Activated CD8-positive, alpha-beta T cell treated with anti-CD3 and anti-CD28 coated beads, Interleukin-2, amount 10 ng/mL, durations not matched to agents 7 days and 5 days (primary cell): ENCODE measurements around the gene SBK1. TPM values are rescaled to one million over a fixed set of nuclear protein-coding genes. Genes with fewer than 3 reads are reported as not detected.
"Not testable (repeated sequence)": the region's sequence is repeated elsewhere in the genome, so short reads cannot be mapped to it uniquely, and the experiment has no call there.

ENCODE experiments used
- ATAC-seq: fragments of 150-1000 bp; cut with Tn5 transposase; one replicate; pipeline ENCODE4 v1.10.0; 2021; ENCODE audit warnings: moderate library complexity
- CTCF ChIA-PET: fragments of 350-600 bp; sonication (Branson Sonifier 250); formaldehyde crosslinking; loops from one replicate; lab custom pipeline; 2021; ENCODE audit warnings: antibody characterized with exemption; lab: Charles Lee
- POLR2A ChIA-PET: fragments of 350-600 bp; sonication (Branson Sonifier 250); formaldehyde crosslinking; loops from one replicate; lab custom pipeline; 2021; ENCODE audit warnings: antibody characterized with exemption; lab: Charles Lee
- DNase-seq: peaks from one replicate; pipeline ENCODE4 v3.0.0-alpha.2; 2020
- H3K27ac Mint-ChIP-seq: one replicate; pipeline ENCODE4 v1.8.0; 2021; ENCODE audit warnings: mild to moderate bottlenecking, mixed read lengths
- H3K27me3 Mint-ChIP-seq: one replicate; pipeline ENCODE4 v1.8.0; 2021; ENCODE audit warnings: low read depth, mixed read lengths
- H3K36me3 Mint-ChIP-seq: one replicate; pipeline ENCODE4 v1.8.0; 2021; ENCODE audit warnings: low read depth, mixed read lengths
- H3K4me1 Mint-ChIP-seq: one replicate; pipeline ENCODE4 v1.8.0; 2021; ENCODE audit warnings: low read depth, mixed read lengths
- H3K4me3 Mint-ChIP-seq: one replicate; pipeline ENCODE4 v1.8.0; 2021; ENCODE audit warnings: mild to moderate bottlenecking, mixed read lengths
- H3K9me3 Mint-ChIP-seq: one replicate; pipeline ENCODE4 v1.8.0; 2022; ENCODE audit warnings: mixed read lengths; ENCODE audit not compliant: insufficient read depth
- total RNA-seq, 2 experiments: library from RNA; stranded (reverse); gene quantifications; one replicate each; pipeline ENCODE4 v1.2.3, GENCODE V29; 2021

The SBK1 gene
- total RNA-seq, 2 experiments from 2014 or later: 10.0 to 10.7 TPM

- H3K27ac Mint-ChIP-seq, POLR2A ChIA-PET, ATAC-seq: not testable (repeated sequence)
Measured at GRCh38 chr16:28338230-28338629, 45.9 kb downstream of the SBK1 start.

GRCh38 chr16:28362600-28362999 is 70.3 kb downstream of the SBK1 start:
- H3K9me3 Mint-ChIP-seq, ATAC-seq, H3K36me3 Mint-ChIP-seq, H3K27me3 Mint-ChIP-seq, CTCF ChIA-PET, H3K4me1 Mint-ChIP-seq, DNase-seq, H3K4me3 Mint-ChIP-seq, H3K27ac Mint-ChIP-seq, POLR2A ChIA-PET: not testable (repeated sequence)

More at GRCh38 chr16:28338230-28338629, 45.9 kb downstream of the SBK1 start:
- H3K36me3 Mint-ChIP-seq, H3K9me3 Mint-ChIP-seq, H3K4me1 Mint-ChIP-seq, H3K4me3 Mint-ChIP-seq, H3K27me3 Mint-ChIP-seq, CTCF ChIA-PET, DNase-seq: not testable (repeated sequence)

GRCh38 chr16:28363408-28363807 is 71.1 kb downstream of the SBK1 start, which contains the start of gene NPIPB6:
NPIPB6 (minus strand) TSS chr16:28363508; CDS start chr16:28362822, 686 bp downstream.
- POLR2A ChIA-PET, ATAC-seq, H3K4me1 Mint-ChIP-seq, H3K4me3 Mint-ChIP-seq, CTCF ChIA-PET, DNase-seq, H3K27me3 Mint-ChIP-seq, H3K9me3 Mint-ChIP-seq, H3K27ac Mint-ChIP-seq, H3K36me3 Mint-ChIP-seq: not testable (repeated sequence)

- H3K27me3 Mint-ChIP-seq, DNase-seq, CTCF ChIA-PET, H3K4me3 Mint-ChIP-seq, H3K36me3 Mint-ChIP-seq, H3K27ac Mint-ChIP-seq, H3K4me1 Mint-ChIP-seq, H3K9me3 Mint-ChIP-seq, POLR2A ChIA-PET: not testable (repeated sequence)
- peak; percentile 99 for ATAC-seq
Measured at GRCh38 chr16:28364268-28365173, 72.2 kb downstream of the SBK1 start.

GRCh38 chr16:28367926-28368325 is 75.6 kb downstream of the SBK1 start:
- H3K4me1 Mint-ChIP-seq, ATAC-seq, H3K9me3 Mint-ChIP-seq, CTCF ChIA-PET, H3K4me3 Mint-ChIP-seq, H3K36me3 Mint-ChIP-seq, H3K27me3 Mint-ChIP-seq, H3K27ac Mint-ChIP-seq, POLR2A ChIA-PET, DNase-seq: not testable (repeated sequence)

Other genes starting within 250 kb of the SBK1 start
- gene GSG1L, start 228.8 kb upstream of the SBK1 start, total RNA-seq: under 1 TPM; 0.08 to 0.39 TPM
- 100 to 1,000 TPM; 206 to 209 TPM for gene XPO6, start 80.6 kb upstream of the SBK1 start, total RNA-seq
- gene NPIPB6, start 71.0 kb downstream of the SBK1 start, total RNA-seq: 1 to 10 TPM in 1 of 2 experiments, under 1 TPM in 1; 0.99 to 1.8 TPM
- gene EIF3CL, start 111.3 kb downstream of the SBK1 start, total RNA-seq: 10 to 100 TPM; 58.8 to 62.8 TPM
- not detected for gene NPIPB7, start 179.8 kb downstream of the SBK1 start, total RNA-seq
- gene CLN3, start 199.5 kb downstream of the SBK1 start, total RNA-seq: 10 to 100 TPM; 52.2 to 53.7 TPM
- 10 to 100 TPM; 32.2 to 33.2 TPM for gene APOBR, start 202.1 kb downstream of the SBK1 start, total RNA-seq
- not detected for gene IL27, start 214.3 kb downstream of the SBK1 start, total RNA-seq
- gene NUPR1, start 246.4 kb downstream of the SBK1 start, total RNA-seq: not detected